Measurements from ENCODE around the gene NPRL2. TPM values are rescaled to one million over a fixed set of nuclear protein-coding genes. Genes with fewer than 3 reads are reported as not detected.

NPRL2 gene
- total and polyA plus RNA-seq, 2 donors (not counting 3 experiments of a cell fraction or from before 2014, with no cell fraction given) = 13.4 to 30.6 TPM

GRCh38 chr3:50330330-50330729 lies 20.2 kb downstream of the NPRL2 start:
- FAIRE-seq (no peak), DNase-seq (ENCODE audit: low read depth, low spot score) (no peak)
- ChIA-PET POLR2A (no interaction called here), CTCF (no interaction called here)
- dilution Hi-C loops (cut with MboI; ENCODE audit: extremely low pct_ligation_motif_present, low sequenced_read_pairs) = no loop called here
- H3K4me3 ChIP-seq (replicated peaks in 1 of 3; ENCODE audit: insufficient read depth in 1 of 3, low read depth in 1 of 3, low read length in 3 of 3) = no peak overlapping the region
- peaks cover 20 to 38% of the 10 kb centered on the region in 2 experiments for H3K36me3 ChIP-seq (ENCODE audit: control insufficient read depth in 2 of 2, extremely low read depth in 1 of 2, insufficient read depth in 2 of 2, low read length in 2 of 2)
- H3K79me2 ChIP-seq (ENCODE audit: control insufficient read depth, insufficient read depth, low read length) = peaks cover 57% of the 10 kb centered on the region
- no peaks in the 10 kb centered on the region for H4K20me1 ChIP-seq (replicated peaks; ENCODE audit: control insufficient read depth, extremely low read depth, insufficient read depth, low read length)
- H2AFZ ChIP-seq (ENCODE audit: low read depth, low read length) = no peak overlapping the region
- H3K9me1 ChIP-seq (replicated peaks; ENCODE audit: control insufficient read depth, extremely low read depth, insufficient read depth, low read length) = no peaks in the 10 kb centered on the region
- H3K4me1 ChIP-seq (ENCODE audit: control insufficient read depth, extremely low read depth, insufficient read depth, low read length) = peaks cover 34% of the 10 kb centered on the region
- no peak overlapping the region for H3K4me2 ChIP-seq (ENCODE audit: insufficient read depth, low read length)
- intact Hi-C loops (cut with micrococcal nuclease) = no loop called here
- no peaks in the 10 kb centered on the region for H3K27me3 ChIP-seq (ENCODE audit: control insufficient read depth in 2 of 2, insufficient read depth in 2 of 2, low read length in 2 of 2)
- BruUV-seq (replicated peaks) = no TSS peak
- no peak overlapping the region for H3K27ac ChIP-seq (ENCODE audit: insufficient read depth, low read depth, low read length)
- H3K9ac ChIP-seq (replicated peaks; ENCODE audit: extremely low read depth, insufficient read depth, low read length) = no peak overlapping the region
- TF ChIP-seq FOS (IDR thresholded peaks at IDR 0.05; ENCODE audit: borderline replicate concordance, insufficient read depth, low read length) (no peak), EZH2 (IDR thresholded peaks at IDR 0.05; ENCODE audit: borderline replicate concordance, low read depth, low read length, severe bottlenecking) (no peak), MYC (IDR thresholded peaks at IDR 0.05; ENCODE audit: low read depth, low read length) (no peak), POLR2AphosphoS5 (IDR thresholded peaks at IDR 0.05; ENCODE audit: insufficient read depth, low read depth, low read length) (no peak), GATA2 (IDR thresholded peaks at IDR 0.05; ENCODE audit: insufficient read depth, insufficient read length, low read depth, low read length) (no peak), POLR2A (IDR thresholded peaks at IDR 0.05; ENCODE audit: low read depth, low read length) (no peak), JUN (IDR thresholded peaks at IDR 0.05; ENCODE audit: borderline replicate concordance, insufficient read depth, insufficient read length, low read depth) (no peak), MAX (IDR thresholded peaks at IDR 0.05; ENCODE audit: insufficient read depth, insufficient read length) (no peak), CTCF (IDR thresholded peaks at IDR 0.05; ENCODE audit: extremely low read depth in 1 of 2, insufficient read depth in 1 of 2, low read depth in 1 of 2, low read length in 2 of 2) (no peak)
- no peaks in the 10 kb centered on the region for H3K9me3 ChIP-seq (replicated peaks; ENCODE audit: control insufficient read depth, insufficient read depth, low read length)
